GM12875 (cell line): ENCODE data around the gene NUP50.

Experiments used
- H3K4me3 ChIP-seq: one replicate; pipeline ENCODE4 v1.5.1; 2011; ENCODE audit warnings: low read depth, low read length, control low read depth
- TF ChIP-seq, protein P1 (sequence below): IDR thresholded peaks from 2 replicates; pipeline ENCODE4 v1.5.1; 2011; ENCODE audit warnings: low read depth, mild to moderate bottlenecking, control low read depth, inconsistent platforms, low read length, moderate library complexity, borderline replicate concordance; ENCODE audit not compliant: insufficient read depth

Gene NUP50

GRCh38 chr22:45194686-45195085, 31.0 kb downstream of the NUP50 start:
- H3K4me3 ChIP-seq: no peak overlapping the region
- TF ChIP-seq, protein P1, sequence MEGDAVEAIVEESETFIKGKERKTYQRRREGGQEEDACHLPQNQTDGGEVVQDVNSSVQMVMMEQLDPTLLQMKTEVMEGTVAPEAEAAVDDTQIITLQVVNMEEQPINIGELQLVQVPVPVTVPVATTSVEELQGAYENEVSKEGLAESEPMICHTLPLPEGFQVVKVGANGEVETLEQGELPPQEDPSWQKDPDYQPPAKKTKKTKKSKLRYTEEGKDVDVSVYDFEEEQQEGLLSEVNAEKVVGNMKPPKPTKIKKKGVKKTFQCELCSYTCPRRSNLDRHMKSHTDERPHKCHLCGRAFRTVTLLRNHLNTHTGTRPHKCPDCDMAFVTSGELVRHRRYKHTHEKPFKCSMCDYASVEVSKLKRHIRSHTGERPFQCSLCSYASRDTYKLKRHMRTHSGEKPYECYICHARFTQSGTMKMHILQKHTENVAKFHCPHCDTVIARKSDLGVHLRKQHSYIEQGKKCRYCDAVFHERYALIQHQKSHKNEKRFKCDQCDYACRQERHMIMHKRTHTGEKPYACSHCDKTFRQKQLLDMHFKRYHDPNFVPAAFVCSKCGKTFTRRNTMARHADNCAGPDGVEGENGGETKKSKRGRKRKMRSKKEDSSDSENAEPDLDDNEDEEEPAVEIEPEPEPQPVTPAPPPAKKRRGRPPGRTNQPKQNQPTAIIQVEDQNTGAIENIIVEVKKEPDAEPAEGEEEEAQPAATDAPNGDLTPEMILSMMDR: no peak

DNA sequence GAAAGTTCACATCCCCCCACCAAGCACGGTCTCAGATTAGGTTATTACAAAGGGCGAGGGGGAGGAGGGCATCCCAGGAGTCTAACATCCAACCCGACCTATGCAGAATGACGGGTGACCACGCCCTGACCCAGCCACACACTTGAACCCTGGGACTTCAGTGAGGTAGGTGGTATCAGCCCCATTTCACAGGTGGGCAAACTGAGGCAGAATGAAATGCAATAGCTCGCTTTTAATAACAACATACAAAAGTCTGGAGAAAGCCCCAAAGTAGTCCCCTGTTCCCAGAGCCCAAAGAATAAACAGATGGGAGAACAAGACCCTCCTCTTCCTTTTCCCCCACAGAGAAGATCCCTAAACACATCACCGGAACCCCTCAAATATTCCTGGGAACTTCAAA, 31.9 kb downstream of the NUP50 start:
- no peak overlapping the region for H3K4me3 ChIP-seq
- TF ChIP-seq, protein P1: no peak

DNA sequence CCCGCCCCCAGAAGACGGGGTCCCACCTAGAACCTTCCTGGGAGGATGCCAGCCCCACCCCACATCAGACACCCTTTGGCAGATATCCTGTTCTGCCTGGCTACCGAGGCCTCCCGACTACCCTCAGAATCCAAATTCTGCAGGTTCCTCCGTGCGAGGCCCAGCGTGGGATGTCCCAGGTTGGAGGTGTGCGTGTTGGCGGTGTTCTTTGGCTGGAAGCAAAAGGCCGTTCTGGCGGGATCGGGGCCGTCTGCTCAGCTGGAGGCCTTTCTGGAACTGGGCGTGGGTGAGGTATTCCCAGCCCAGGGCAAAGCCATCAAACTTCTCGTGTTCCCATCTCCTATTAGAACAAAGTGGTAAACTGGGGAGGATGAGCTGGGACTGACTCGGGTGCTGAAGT, 32.6 kb downstream of the NUP50 start:
- no peak overlapping the region for H3K4me3 ChIP-seq

DNA sequence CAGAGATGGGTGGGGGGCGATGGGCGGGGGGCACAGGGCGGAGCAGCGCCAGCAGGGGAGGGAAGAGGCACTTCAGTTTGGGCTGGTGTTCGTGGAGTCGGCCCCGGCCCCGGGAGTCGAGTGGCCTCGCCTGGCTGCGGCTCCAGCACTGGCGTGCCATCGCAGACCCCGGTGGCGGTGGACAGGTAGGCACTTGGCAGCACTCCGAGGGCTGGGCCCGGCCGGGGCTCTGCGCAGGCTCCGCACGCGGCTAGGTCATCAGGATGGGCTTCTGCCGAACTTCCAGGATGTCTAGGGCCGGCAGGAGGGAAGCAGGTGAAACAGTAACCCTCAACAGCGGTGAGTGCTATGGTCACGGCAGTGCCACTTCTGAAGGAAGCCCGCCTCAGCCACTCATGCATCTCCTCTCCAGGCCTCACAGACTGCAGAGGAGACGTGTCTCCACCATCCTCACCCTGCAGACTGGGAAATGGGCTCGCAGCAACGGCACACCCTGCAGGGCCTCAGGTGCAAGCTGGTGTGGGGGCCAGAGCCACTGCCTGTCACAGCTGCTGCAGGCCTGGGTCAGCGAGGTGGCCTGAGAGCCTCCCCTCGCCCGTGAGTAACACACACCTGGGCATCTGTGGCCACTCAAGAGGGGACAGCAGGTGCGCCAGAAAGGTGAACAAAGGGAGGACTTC, 33.3 kb downstream of the NUP50 start:
- TF ChIP-seq, protein P1: no peak
- no peak overlapping the region for H3K4me3 ChIP-seq

More for the DNA sequence above, 32.6 kb downstream of the NUP50 start:
- TF ChIP-seq, protein P1: no peak

DNA sequence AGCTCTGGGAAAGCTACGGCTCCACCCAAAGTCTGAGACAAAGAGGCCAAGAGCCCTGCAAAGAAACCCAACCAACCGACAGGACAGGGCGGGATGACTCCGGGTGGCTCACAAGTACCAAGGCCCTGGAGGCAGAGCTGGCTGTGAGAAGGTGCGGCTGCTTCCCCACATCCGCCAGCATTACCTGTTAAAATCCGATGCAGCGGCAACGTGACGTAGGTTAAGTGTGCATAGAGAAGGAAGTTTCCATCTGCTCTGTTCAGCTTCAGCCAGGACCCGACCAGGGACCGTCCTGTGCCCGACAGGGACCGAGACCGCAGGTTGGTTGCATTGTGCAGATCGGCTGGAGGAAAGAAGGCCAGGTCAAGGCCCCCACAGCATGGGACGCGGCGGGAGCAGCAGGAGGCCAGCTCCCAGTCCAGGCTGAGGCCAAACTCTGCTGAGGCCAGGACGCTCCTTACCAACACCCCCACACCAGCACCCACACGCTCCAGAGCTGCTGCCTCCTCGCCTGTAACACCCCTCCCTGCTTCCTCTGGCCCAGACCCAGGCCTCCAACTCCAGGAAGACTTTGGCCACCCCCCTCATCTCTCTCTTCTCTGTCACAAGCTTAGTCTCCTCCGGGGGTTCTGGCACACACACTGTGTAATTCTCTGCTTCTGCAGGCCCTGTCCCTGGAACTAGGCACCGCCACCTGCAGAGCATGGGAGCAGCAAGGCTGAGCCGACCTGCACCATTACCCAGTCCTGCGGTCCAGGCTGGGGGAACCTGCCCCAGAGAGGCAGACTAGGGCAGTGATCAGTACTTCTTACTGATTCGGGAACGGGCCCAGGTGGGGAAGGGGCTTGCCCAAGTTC, 34.1 kb downstream of the NUP50 start:
- TF ChIP-seq, protein P1: no peak
- no peak overlapping the region for H3K4me3 ChIP-seq

DNA sequence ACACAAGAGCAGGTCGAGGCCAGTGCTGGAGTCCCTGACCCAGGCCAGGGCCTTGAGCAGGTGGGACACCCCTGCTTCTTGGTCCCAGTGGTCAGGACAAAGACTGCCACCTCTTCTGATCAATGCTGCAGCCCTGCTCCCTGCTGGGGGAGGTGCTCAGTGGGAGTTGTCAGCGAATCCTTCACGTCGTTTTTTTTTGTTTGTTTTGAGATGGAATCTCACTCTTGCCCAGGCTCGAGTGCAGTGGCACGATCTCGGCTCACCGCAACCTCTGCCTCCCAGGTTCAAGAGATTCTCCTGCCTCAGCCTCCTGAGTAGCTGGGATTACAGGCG, 34.7 kb downstream of the NUP50 start:
- no peak overlapping the region for H3K4me3 ChIP-seq
- TF ChIP-seq, protein P1: no peak

GRCh38 chr22:45199723-45200122, 36.0 kb downstream of the NUP50 start:
- no peak overlapping the region for H3K4me3 ChIP-seq
- TF ChIP-seq, protein P1: no peak
